IPS-11a (cell line): Measurements from ENCODE around the gene ADORA3.
A peak's percentile ranks its signal among the peaks of the same experiment; 100 is the strongest.

Source experiments
- H3K4me3 ChIP-seq: one replicate; pipeline ENCODE4 v1.5.1; 2013; ENCODE audit warnings: low read depth, low read length, control low read depth

The ADORA3 gene

DNA sequence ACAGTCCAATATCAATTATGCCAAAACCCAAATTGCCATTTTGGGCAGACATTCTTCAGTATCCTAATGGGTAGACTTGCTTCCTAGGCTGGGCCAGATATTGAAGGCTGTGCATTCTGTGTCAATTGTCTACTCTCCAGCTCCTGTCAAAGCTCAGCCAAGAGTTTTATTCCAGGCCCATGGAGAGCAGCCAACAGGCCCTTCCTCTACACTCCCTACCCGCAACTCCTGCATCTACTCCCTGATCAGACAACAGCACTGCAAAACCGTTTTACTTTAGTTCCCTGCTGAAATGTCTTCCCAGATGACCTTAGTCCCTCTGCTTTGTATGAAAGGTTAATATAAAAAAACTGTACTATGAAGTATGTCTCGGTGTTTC is 6.6 kb upstream of the ADORA3 start:
- no peak overlapping the region for H3K4me3 ChIP-seq

GRCh38 chr1:111507411-111508201 is 4.2 kb upstream of the ADORA3 start:
- peak overlapping the region; percentile 31 for H3K4me3 ChIP-seq

DNA sequence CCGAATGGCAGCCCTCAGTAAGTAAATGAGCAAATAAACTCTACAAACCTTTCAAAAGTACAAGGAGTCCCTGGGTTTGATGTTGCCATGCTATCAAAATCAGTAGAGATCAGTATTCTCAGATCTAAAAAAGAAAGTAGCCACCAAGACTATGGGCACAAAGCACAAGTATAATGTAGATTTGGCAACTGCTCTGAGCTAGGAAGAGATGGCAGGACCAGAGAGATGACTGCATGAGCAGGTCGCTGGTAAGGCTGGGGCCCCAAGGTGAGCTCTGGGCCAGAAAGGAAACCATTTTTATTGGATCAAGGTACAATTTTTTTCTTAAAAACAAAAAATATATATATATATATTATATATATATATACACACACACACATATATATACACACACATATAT is 3.1 kb upstream of the ADORA3 start:
- H3K4me3 ChIP-seq: no peak overlapping the region

GRCh38 chr1:111505641-111506119 is 2.2 kb upstream of the ADORA3 start:
- H3K4me3 ChIP-seq: no peak overlapping the region

DNA sequence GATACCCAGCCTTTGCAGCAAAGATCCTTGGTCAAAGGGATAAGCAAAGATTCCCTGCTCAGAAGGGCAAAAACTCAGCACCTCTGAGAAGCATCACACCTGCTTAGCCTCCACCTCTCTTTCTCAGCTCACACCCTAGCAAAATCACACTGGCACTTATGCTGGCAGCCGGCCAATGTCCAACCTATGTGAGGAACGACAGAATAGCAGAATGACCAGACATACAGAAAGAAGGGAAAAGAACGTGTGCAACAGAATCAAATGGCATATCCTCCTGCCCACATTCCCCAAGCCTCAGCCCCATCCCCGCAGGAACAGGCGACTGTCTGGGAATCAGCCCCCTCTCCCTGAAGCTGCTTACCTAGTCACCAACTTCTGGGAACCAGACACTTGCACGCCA is 664 bp upstream of the ADORA3 start:
- H3K4me3 ChIP-seq: no peak overlapping the region

DNA sequence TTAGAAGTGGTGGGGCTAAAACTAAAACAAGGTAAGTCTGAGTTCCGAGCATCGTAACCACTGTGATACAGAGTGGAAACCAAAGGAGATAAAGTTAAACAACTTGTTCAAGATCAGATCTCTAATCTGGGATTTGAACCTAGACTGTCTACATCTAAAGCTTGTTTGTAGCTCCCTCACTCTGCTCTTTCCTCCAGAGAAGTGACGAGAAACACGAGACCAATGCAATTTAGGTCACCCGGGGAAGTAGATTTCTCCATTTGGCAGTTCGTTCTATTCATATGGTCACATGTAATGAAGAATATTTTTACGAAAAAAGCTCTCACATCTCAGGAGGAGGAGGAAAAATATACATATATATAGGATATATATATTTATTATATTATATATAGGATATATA is 1.8 kb downstream of the ADORA3 start:
- H3K4me3 ChIP-seq: no peak overlapping the region

GRCh38 chr1:111499026-111499785 is 4.2 kb downstream of the ADORA3 start:
- no peak overlapping the region for H3K4me3 ChIP-seq

DNA sequence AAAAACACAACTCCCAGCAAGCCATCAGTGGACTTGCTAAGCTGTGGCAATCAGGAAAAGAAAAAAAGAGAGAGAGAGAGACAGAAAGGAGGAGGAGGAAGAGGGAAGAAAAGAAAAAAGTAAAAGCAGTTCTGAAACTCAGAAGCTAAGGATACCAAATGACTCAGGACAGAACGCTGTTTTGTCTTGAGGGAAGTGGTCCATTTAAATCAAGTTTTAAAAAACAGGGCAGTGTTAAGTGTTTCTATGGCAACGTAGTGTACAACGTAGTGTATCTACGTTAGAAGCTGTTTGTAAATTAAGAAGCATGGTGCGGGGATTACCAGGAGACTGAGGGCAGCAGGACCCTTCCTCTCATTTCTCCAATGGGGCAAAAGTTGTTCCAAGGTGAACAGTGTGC is 5.8 kb downstream of the ADORA3 start:
- no peak overlapping the region for H3K4me3 ChIP-seq

- H3K4me3 ChIP-seq: no peak overlapping the region
Observed at GRCh38 chr1:111496398-111496797, 7.0 kb downstream of the ADORA3 start.

DNA sequence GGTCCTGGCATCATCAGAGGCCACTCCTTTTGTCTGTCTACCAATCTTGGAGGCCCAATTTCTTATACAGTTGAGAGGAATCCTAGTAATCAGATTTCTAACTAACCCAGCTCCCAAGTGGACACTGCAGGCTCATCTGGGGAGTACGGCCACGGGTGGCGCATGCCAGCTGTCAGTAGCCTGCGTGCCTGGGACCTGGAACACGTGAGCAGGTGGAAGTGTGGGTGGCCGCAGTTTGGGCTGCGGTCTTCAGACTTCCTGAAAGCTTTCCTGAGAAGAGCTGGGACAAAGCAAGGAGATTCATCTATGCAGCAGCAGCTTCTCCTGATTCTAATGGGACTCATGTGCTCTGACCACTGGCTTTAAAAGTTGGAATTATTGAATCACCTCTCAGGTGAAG is 12.4 kb downstream of the ADORA3 start:
- H3K4me3 ChIP-seq: no peak overlapping the region

- no peak overlapping the region for H3K4me3 ChIP-seq
Observed at GRCh38 chr1:111490220-111490619, 13.2 kb downstream of the ADORA3 start.

GRCh38 chr1:111489604-111490003 is 13.8 kb downstream of the ADORA3 start:
- no peak overlapping the region for H3K4me3 ChIP-seq

DNA sequence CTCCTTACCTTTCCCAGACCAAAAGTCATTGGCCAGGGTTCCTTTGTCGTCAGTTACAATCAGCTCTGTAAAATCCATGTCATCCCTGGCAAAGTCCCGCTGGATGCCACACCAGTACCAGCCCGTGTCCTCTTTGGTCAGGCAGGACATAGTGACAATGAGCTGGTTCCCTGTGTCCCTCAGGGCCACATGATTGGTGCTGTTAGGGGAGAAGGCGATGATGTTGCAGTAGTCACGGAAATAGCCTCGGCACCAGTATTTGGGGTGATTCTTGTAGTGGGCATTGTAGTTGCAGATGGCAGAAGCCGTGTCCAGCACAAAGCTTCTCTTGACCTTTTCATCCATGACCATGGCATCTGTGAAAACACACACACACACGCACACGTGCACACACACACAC is 14.8 kb downstream of the ADORA3 start:
- H3K4me3 ChIP-seq: no peak overlapping the region

DNA sequence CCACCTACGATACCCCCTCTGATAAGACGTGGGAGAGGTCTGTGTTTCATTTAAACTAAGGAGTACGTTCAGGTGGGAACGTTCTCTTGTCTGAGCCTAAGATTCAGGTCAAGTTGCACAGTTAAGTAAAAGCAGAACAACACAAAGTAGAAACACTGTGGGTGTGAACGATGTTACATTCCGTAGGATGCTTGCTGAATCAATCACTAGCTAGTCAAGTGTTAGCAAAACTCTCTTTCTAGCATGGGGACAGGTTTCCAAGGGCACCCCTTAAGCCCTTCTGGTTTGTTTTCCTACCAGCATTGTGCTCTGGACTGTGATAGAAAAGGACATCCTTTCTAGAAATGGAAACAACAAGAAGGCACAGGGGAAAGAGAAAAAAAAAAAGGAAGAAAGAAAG is 16.3 kb downstream of the ADORA3 start:
- no peak overlapping the region for H3K4me3 ChIP-seq

- no peak overlapping the region for H3K4me3 ChIP-seq
Observed at GRCh38 chr1:111486431-111486830, 17.0 kb downstream of the ADORA3 start.

DNA sequence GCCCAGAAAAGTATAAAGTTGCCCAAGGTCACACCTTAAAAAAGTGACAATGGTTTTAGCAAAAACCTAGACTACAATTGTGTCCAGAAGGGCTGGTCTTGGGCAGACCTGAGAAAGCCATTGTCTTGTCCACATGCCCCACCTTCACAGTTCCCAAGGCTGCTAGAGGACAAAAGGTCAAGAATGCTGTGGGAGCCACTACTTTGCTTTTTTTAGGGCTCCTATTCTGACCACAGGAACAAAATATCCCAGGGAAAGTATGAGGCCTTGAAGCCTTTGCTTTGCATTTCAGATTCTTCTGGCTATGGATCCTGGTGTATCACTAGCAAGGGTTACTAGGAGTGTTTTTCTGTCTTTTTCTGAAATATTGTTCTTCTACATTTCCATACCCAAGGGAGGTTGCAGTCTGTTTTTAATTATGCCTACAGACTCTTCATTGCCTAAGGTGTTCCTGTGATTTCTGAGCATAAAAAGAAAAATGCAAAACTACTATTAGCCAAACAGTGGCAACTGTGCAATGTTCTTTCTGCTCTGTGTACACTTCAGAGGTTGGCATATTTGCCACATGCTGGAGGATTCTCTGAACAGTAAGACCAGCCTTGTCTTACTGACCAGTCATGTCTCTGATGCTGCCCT is 18.9 kb downstream of the ADORA3 start:
- H3K4me3 ChIP-seq: no peak overlapping the region

- H3K4me3 ChIP-seq: no peak overlapping the region
Observed at GRCh38 chr1:111483876-111484275, 19.6 kb downstream of the ADORA3 start.

GRCh38 chr1:111483166-111483565 is 20.3 kb downstream of the ADORA3 start:
- H3K4me3 ChIP-seq: no peak overlapping the region

DNA sequence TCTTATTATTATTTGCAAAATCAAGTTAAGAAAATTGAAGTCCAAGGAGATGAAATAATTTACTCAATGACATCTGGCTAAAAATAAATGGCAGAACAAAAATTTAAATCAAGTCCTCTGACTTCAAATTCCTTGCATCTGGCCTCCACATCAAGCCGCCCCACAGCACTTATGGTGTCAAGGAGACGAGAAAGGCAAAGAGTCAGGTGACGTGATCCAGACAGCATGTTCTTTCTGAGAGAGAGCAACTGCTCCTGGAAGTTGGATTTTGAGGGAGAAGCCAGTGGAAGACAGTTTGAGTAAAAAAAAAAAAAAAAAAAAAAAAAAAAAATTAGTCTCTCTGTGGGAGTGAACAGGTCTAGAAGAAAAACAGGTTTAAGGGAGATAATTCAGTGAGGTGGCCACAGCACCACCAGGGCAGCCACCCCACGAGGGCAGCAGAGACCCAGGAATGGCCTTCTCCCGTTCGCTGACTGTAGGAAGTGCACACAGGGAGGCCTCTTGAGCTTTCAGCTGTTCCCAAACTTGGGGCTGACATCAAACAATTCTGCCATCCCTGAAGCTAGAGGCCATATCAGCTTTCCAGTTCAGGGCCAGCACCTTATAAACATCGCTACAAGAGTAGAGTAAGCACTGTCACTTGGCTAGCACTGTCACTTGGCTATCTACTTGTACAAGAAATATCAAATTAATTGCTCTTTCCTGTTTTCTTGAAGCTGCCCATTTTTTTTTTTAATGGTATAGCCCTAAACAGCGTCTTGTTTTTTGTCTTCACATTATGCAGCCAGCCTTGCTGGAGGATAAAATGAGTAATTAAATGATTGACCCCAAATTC is 21.8 kb downstream of the ADORA3 start:
- no peak overlapping the region for H3K4me3 ChIP-seq

DNA sequence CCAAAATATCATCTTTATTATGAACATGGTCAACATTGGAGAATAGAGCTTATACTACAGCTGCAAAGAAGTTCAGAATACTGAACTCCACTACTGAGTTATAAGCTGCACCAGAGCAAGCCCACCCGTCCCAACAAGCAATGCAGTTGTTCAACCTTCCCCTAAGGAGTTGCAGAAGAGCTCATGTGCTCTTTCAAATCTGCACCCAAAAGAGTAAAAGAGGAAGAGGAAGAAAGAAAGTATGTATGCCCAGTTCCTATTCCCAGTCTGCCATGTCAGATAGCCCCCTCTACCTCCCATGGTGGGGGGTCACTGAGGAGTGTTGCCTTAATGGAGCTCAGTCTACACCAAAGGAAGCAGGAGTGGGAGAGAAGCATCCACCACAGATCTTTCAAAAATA is 22.8 kb downstream of the ADORA3 start:
- no peak overlapping the region for H3K4me3 ChIP-seq

DNA sequence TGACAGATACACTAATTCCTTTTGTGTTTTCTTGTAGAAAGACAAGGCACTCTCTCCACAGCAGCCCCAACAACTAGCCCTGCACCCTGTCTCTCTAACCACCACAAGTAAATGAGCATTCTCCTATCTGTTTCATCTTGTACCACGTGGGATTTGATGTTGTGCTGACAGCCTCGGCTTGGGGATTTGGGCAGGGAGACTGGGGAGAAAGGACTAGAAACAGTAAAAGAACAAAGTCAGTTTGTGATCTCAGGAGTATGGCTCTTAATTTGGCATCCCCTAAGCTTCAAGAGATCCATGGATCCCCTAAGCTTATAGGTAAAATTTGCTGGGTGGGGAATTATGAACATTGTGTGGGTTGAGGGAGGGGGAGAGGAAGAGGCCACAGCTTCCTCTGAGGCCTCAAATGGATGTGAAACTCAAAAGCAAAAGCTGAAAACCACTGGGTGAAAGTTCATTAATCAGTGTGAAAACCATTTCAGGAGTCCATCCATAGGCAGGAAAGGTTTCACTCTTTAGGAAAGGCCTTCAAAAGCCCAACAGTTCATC is 26.6 kb downstream of the ADORA3 start:
- H3K4me3 ChIP-seq: no peak overlapping the region
